ENCODE measurements around the gene CDC34. TPM values are rescaled to one million over a fixed set of nuclear protein-coding genes. Genes with fewer than 3 reads are reported as not detected.

The CDC34 gene
- total and polyA plus RNA-seq, 4 donors, result 19.2 to 83.8 (median 41.7) TPM

DNA sequence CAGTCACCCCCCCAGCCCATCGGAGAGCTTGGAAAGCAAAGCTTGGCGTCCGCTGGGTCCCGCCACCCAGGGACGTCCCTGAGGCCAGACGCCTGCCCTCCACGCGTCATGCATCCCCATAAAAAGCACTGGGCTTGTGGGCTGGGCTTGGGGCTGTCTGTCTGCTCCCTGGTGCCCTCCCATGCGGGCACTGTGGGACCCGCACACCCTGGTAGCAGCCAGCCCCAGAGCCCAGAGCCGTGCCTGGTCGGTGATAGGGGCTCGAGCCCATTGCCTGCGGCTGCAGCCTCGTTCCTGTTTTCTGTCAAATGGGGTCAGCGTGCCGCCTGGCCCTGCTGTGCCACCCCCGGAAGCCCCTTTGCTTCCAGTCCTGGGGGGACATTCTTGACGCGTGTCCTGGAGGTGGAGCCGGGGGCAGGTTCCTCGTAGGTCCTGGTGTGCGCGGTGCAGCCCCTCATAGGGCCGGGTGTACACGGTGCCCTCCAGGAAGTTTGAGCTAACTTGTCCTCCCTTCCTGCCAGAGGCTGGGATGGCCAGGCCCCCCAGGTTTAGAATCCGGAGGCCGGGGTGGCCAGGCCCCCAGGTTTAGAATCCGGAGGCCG, 8.0 kb downstream of the CDC34 start (continued):
- TF ChIP-seq RAD21 (IDR thresholded peaks at IDR 0.05) (no peak), RXRA (IDR thresholded peaks at IDR 0.05) (no peak), TAF1 (conservative IDR thresholded peaks at IDR 0.05) (no peak)
- TF ChIP-seq, protein P1, sequence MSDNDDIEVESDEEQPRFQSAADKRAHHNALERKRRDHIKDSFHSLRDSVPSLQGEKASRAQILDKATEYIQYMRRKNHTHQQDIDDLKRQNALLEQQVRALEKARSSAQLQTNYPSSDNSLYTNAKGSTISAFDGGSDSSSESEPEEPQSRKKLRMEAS (IDR thresholded peaks at IDR 0.05), result no peak

DNA sequence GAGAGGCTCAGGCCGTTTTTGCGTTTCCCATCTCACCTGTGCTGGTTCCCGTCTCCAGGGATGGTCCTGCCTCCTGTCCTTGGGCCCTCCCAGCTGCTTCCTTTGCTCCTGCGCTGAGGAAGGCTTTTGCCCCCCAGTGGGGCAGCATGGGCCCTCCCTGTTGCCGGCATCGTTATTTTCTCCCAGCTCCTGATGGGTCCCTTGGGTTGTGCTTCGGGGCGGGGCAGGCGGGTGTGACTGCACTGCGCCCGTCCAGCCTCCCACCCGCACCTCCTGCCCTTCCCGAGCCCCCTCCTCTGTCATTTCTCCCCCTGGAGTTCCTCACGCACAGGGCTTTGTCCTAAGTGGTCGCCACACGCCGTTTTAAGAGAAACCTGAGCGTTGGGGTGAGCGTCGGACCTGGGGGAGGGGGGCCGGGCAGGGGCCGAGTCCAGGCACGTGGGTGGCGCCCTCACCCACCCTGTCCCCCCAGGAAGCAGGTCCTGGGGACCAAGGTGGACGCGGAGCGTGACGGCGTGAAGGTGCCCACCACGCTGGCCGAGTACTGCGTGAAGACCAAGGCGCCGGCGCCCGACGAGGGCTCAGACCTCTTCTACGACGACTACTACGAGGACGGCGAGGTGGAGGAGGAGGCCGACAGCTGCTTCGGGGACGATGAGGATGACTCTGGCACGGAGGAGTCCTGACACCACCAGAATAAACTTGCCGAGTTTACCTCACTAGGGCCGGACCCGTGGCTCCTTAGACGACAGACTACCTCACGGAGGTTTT, 9.5 kb downstream of the CDC34 start:
- H3K36me3 ChIP-seq (ENCODE audit: control insufficient read depth in 4 of 4, insufficient read depth in 3 of 4, low read depth in 1 of 4, low read length in 3 of 4), result peaks cover 6 to 36% (median 18%) of the 10 kb centered on the region in 4 donors
- whole genome bisulfite sequencing, result 94% methylated on average over 51 of the region's 51 CpGs
- H3K4me1 ChIP-seq (ENCODE audit: control insufficient read depth in 4 of 4, insufficient read depth in 4 of 4, low read length in 3 of 4), result peaks cover 0 to under 1% (median 0%) of the 10 kb centered on the region in 4 donors

More for the DNA sequence above, 9.5 kb downstream of the CDC34 start:
- no peak overlapping the region for H3K4me3 ChIP-seq (ENCODE audit: low read depth in 1 of 3, low read length in 3 of 3)
- DNase-seq (ENCODE audit: low spot score), result no peak
- TF ChIP-seq GABPA (IDR thresholded peaks at IDR 0.05 in 1 of 2, conservative IDR thresholded peaks at IDR 0.05 in 1 of 2) (no peak), EGR1 (IDR thresholded peaks at IDR 0.05; ENCODE audit: low read depth in 2 of 2) (no peak), ZBTB33 (IDR thresholded peaks at IDR 0.05) (no peak), FOXA2 (IDR thresholded peaks at IDR 0.05) (no peak), CTCF (IDR thresholded peaks at IDR 0.05; ENCODE audit: low read depth, low read length, missing input control) (no peak), HNF4A (conservative IDR thresholded peaks at IDR 0.05) (no peak), RAD21 (IDR thresholded peaks at IDR 0.05) (no peak), NR2F2 (IDR thresholded peaks at IDR 0.05) (no peak), SP1 (IDR thresholded peaks at IDR 0.05) (no peak), ATF3 (IDR thresholded peaks at IDR 0.05) (no peak), RXRA (IDR thresholded peaks at IDR 0.05) (no peak), JUND (IDR thresholded peaks at IDR 0.05) (no peak), TAF1 (conservative IDR thresholded peaks at IDR 0.05) (no peak), YY1 (IDR thresholded peaks at IDR 0.05) (no peak)
- TF ChIP-seq, protein P1 (IDR thresholded peaks at IDR 0.05), result no peak
- TF ChIP-seq, protein P2, sequence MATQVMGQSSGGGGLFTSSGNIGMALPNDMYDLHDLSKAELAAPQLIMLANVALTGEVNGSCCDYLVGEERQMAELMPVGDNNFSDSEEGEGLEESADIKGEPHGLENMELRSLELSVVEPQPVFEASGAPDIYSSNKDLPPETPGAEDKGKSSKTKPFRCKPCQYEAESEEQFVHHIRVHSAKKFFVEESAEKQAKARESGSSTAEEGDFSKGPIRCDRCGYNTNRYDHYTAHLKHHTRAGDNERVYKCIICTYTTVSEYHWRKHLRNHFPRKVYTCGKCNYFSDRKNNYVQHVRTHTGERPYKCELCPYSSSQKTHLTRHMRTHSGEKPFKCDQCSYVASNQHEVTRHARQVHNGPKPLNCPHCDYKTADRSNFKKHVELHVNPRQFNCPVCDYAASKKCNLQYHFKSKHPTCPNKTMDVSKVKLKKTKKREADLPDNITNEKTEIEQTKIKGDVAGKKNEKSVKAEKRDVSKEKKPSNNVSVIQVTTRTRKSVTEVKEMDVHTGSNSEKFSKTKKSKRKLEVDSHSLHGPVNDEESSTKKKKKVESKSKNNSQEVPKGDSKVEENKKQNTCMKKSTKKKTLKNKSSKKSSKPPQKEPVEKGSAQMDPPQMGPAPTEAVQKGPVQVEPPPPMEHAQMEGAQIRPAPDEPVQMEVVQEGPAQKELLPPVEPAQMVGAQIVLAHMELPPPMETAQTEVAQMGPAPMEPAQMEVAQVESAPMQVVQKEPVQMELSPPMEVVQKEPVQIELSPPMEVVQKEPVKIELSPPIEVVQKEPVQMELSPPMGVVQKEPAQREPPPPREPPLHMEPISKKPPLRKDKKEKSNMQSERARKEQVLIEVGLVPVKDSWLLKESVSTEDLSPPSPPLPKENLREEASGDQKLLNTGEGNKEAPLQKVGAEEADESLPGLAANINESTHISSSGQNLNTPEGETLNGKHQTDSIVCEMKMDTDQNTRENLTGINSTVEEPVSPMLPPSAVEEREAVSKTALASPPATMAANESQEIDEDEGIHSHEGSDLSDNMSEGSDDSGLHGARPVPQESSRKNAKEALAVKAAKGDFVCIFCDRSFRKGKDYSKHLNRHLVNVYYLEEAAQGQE (IDR thresholded peaks at IDR 0.05), result no peak
- H3K27me3 ChIP-seq (ENCODE audit: control insufficient read depth in 4 of 4, insufficient read depth in 4 of 4, low read length in 3 of 4), result no peaks in the 10 kb centered on the region
- H3K9ac ChIP-seq (ENCODE audit: low read depth in 1 of 2, low read length in 2 of 2), result no peak overlapping the region
- no peak overlapping the region for H3K27ac ChIP-seq (ENCODE audit: low read depth in 1 of 2, low read length in 2 of 2)
- H3K9me3 ChIP-seq (ENCODE audit: control insufficient read depth in 4 of 4, low read length in 3 of 4), result no peaks in the 10 kb centered on the region

Data from liver (tissue), 9 donors.